ENCODE results near the gene SMIM23.
"Not testable (repeated sequence)": the region's sequence is repeated elsewhere in the genome, so short reads cannot be mapped to it uniquely, and the experiment has no call there.

SMIM23 gene

GRCh38 chr5:171766875-171767274 lies 18.7 kb upstream of the SMIM23 start:
- intact Hi-C loops (cut with DNase I): no loop called here
- DNase-seq: no peak

GRCh38 chr5:171770153-171770552 lies 15.5 kb upstream of the SMIM23 start:
- intact Hi-C loops (cut with DNase I): no loop called here
- DNase-seq: no peak

- no peak for DNase-seq
- intact Hi-C loops (cut with DNase I): no loop called here
Observed at GRCh38 chr5:171771856-171772255, 13.8 kb upstream of the SMIM23 start.

GRCh38 chr5:171773106-171773505 lies 12.5 kb upstream of the SMIM23 start:
- intact Hi-C loops (cut with DNase I): no loop called here
- DNase-seq: no peak

- no peak for DNase-seq
- intact Hi-C loops (cut with DNase I): no loop called here
Observed at GRCh38 chr5:171774418-171774817, 11.2 kb upstream of the SMIM23 start.

GRCh38 chr5:171776213-171776612 lies 9.4 kb upstream of the SMIM23 start:
- intact Hi-C loops (cut with DNase I): no loop called here
- DNase-seq: no peak

- no peak for DNase-seq
- intact Hi-C loops (cut with DNase I): no loop called here
Observed at GRCh38 chr5:171776770-171777759, 8.6 kb upstream of the SMIM23 start.

- DNase-seq; intact Hi-C loops (cut with DNase I): not testable (repeated sequence)
Observed at GRCh38 chr5:171781744-171782143, 3.9 kb upstream of the SMIM23 start.

GRCh38 chr5:171782332-171782966 lies 3.2 kb upstream of the SMIM23 start:
- intact Hi-C loops (cut with DNase I): no loop called here
- DNase-seq: no peak

GRCh38 chr5:171783051-171783450 lies 2.6 kb upstream of the SMIM23 start:
- intact Hi-C loops (cut with DNase I): no loop called here
- no peak for DNase-seq

- intact Hi-C loops (cut with DNase I): no loop called here
- DNase-seq: no peak
Observed at GRCh38 chr5:171789353-171789752, 3.7 kb downstream of the SMIM23 start.

- intact Hi-C loops (cut with DNase I): no loop called here
- DNase-seq: no peak
Observed at GRCh38 chr5:171790408-171790807, 4.8 kb downstream of the SMIM23 start.

GRCh38 chr5:171794470-171794960 lies 8.9 kb downstream of the SMIM23 start:
- DNase-seq: no peak
- intact Hi-C loops (cut with DNase I): no loop called here

- DNase-seq: no peak
- intact Hi-C loops (cut with DNase I): no loop called here
Observed at GRCh38 chr5:171795381-171795780, 9.8 kb downstream of the SMIM23 start.

- DNase-seq: no peak
Observed at GRCh38 chr5:171796436-171796835, 10.8 kb downstream of the SMIM23 start.

GRCh38 chr5:171797543-171797942 lies 11.9 kb downstream of the SMIM23 start:
- no peak for DNase-seq
- intact Hi-C loops (cut with DNase I): no loop called here

More at GRCh38 chr5:171796436-171796835, 10.8 kb downstream of the SMIM23 start:
- intact Hi-C loops (cut with DNase I): no loop called here

GRCh38 chr5:171798418-171798817 lies 12.8 kb downstream of the SMIM23 start:
- intact Hi-C loops (cut with DNase I): no loop called here
- no peak for DNase-seq

- intact Hi-C loops (cut with DNase I): no loop called here
- no peak for DNase-seq
Observed at GRCh38 chr5:171801839-171802238, 16.2 kb downstream of the SMIM23 start.

- DNase-seq: no peak
- intact Hi-C loops (cut with DNase I): no loop called here
Observed at GRCh38 chr5:171805746-171806145, 20.1 kb downstream of the SMIM23 start.

All from head of caudate nucleus (tissue), 42 donors.